K562 treated with DMSO at 1 percent for 12 hours (cell line): ENCODE data around the gene APEX1. TPM values are rescaled to one million over a fixed set of nuclear protein-coding genes. Genes with fewer than 3 reads are reported as not detected.

Experiments
- total RNA-seq: library from RNA; unstranded; fragments of 300-600 nt; gene quantifications from 2 replicates; pipeline ENCODE4 v1.2.3, GENCODE V29; 2022; ENCODE audit not compliant: insufficient read depth

The APEX1 gene
- 116 and 133 TPM in 2 replicates for total RNA-seq

GRCh38 chr14:20454516-20455354 is at the start of gene APEX1, which contains the start of gene OSGEP:
APEX1 (plus strand) TSS chr14:20455226; CDS start chr14:20455646, 420 bp downstream.
OSGEP (minus strand) TSS chr14:20454812; CDS start chr14:20454683, 129 bp downstream.

DNA sequence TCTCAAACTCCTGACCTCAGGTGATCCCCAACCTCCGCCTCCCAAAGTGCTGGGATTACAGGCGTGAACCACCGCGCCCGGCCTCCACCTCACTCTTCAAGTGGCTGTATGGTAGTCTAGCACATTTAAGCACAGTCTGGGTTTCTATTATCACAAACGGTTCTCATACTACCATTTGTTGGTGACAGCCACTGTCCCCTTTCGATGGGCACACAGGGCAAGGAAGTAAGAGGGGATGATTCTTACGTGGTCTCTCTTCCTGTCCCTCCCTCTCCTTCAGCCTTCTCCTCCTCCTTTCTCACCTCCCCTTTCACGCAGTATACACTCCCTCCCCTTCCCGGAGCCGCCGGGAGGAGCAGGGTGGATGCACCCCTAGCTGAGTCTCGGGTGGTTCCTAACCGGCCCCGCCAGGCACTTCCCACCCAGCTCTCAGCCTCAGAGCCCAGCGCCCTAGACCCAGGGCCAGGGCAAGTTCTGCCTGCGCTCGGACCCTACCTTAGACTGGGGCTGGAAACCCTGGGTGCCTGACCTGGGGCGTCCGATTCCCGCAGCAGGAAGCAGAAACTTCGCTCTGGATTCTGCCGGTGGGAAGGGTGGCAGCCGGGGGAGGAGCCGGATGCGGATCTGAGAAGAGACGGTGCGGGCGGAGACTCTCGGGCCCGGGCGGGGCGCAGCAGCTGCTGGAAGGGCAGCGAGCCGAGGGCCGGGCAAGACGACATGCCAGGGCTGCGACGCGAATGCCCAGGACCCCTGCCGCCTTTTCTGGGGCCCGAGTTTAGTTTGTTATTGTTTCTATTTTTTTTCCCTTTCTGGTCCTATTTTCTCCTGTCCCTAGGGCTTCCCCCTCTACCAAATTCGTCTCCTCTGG is 41.9 kb upstream of the APEX1 start, which contains the start of gene TEP1:
TEP1 (minus strand) TSS at position 626 of the 868 bp plus-strand sequence. CDS start 5,062 bp downstream, outside the sequence.

GRCh38 chr14:20435582-20436362 is 19.3 kb upstream of the APEX1 start, which contains the start of gene KLHL33:
KLHL33 (minus strand) TSS chr14:20436166; CDS start chr14:20435811, 355 bp downstream.

DNA sequence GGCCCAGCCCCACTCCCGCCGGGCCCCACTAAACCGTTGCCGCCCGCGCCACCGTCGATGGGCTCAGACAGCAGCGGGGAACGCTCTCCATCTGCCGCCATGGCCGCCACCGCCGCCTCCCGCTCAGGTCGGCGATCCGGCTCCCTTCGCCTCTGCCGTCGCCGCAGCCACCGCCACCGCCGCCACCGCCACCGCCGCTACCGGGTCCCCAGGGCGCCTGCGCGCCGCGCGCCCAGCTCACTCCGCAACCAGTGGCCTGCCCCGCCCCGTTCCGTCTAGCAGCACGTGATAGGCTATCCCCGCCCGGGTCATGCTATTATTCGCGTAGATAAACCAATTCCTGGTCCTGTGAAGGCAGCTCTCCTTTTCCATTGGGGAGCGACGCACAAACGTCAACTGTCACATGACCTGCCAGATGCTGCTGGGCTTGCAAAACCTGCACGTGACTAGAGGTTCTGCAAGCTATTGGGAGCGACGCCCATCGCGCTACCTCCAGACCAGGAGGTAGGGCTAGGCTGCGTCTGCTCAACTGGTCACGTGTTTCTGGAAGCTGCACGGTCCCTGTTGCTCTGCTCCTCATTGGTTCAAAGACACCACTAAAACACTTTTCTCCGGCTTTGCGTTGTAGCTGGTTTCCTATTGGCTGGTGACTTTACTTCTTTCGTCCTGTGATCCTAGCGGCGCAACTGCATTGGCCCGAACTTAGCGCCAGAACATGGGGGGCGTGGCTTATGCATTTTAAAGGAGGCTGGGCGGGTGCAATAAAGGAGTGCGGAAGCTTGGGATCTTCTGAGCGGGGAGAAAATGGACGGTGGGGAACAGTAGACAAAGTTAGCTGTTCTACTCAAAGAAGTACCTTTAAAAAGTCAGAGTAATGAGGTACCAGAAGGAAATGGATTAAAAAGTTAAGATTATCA is 6.5 kb downstream of the APEX1 start, which contains the start of gene PIP4P1:
PIP4P1 (minus strand) TSS at position 210 of the 917 bp plus-strand sequence; CDS start at position 101, 109 bp downstream.

GRCh38 chr14:20469242-20469889 is 14.3 kb downstream of the APEX1 start, which contains the start of gene PNP:
PNP (plus strand) TSS chr14:20469406; CDS start chr14:20469525, 119 bp downstream.

Other genes starting within 250 kb of the APEX1 start
- gene OR11H6, start 231.5 kb upstream of the APEX1 start, total RNA-seq: not detected in 2 replicates
- not detected in 2 replicates for gene OR11H7, start 226.2 kb upstream of the APEX1 start, total RNA-seq
- not detected in 2 replicates for gene OR11H4, start 215.9 kb upstream of the APEX1 start, total RNA-seq
- 3.8 and 6.4 TPM in 2 replicates for gene TTC5, start 149.3 kb upstream of the APEX1 start, total RNA-seq
- 88.9 and 90.5 TPM in 2 replicates for gene CCNB1IP1, start 121.9 kb upstream of the APEX1 start, total RNA-seq
- 16.7 and 36.5 TPM in 2 replicates for gene PARP2, start 111.6 kb upstream of the APEX1 start, total RNA-seq
- 6.8 and 28.8 TPM in 2 replicates for gene TEP1, start 41.7 kb upstream of the APEX1 start, total RNA-seq
- gene KLHL33, start 19.1 kb upstream of the APEX1 start, total RNA-seq: 0.10 TPM in 1 of 2 replicates, not detected in the other
- gene OSGEP, start 414 bp upstream of the APEX1 start, total RNA-seq: 41.8 and 42.2 TPM in 2 replicates
- 25.8 and 27.5 TPM in 2 replicates for gene PIP4P1, start 6.2 kb downstream of the APEX1 start, total RNA-seq
- gene PNP, start 14.2 kb downstream of the APEX1 start, total RNA-seq: 73.6 and 78.8 TPM in 2 replicates
- not detected in 2 replicates for gene RNASE10, start 50.3 kb downstream of the APEX1 start, total RNA-seq
- gene RNASE9, start 105.8 kb downstream of the APEX1 start, total RNA-seq: not detected in 2 replicates
- not detected in 2 replicates for gene RNASE11, start 132.8 kb downstream of the APEX1 start, total RNA-seq
- gene RNASE12, start 136.2 kb downstream of the APEX1 start, total RNA-seq: not detected in 2 replicates
- not detected in 2 replicates for gene OR6S1, start 186.5 kb downstream of the APEX1 start, total RNA-seq
- 1.2 and 1.3 TPM in 2 replicates for gene RNASE4, start 229.3 kb downstream of the APEX1 start, total RNA-seq
- gene ANG, start 233.5 kb downstream of the APEX1 start, total RNA-seq: 4.3 TPM in 1 of 2 replicates, not detected in the other